HG03039 (cell line): ENCODE measurements around the gene TXNDC12.
A peak's percentile ranks its signal among the peaks of the same experiment; 100 is the strongest.
"Not testable (repeated sequence)": the region's sequence is repeated elsewhere in the genome, so short reads cannot be mapped to it uniquely, and the experiment has no call there.

ENCODE experiments used
- ATAC-seq: cut with Tn5 transposase; IDR thresholded peaks from one replicate; pipeline ENCODE4 v1.9.1; 2021; ENCODE audit warnings: mild to moderate bottlenecking, moderate library complexity; ENCODE audit not compliant: unreplicated experiment

Gene TXNDC12

DNA sequence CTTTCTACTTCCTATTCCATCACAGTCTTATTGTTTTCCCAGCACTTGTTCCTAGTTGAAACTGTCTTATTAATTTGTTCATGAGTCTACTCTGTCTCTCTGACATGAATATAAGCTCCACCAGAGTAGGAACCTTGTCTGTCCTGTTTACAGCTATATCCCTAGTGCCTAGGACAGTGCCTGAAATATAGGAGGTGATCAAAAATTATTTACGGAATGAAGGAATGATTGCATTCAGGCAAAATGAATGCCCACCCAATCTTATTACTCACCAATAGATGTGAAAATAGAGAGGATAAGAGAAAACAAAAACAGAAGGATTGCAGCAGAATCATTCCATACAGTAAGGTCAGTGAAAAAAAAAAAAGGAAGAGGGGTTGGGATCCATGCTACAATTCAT is 1.1 kb downstream of the TXNDC12 start:
- ATAC-seq = no peak

DNA sequence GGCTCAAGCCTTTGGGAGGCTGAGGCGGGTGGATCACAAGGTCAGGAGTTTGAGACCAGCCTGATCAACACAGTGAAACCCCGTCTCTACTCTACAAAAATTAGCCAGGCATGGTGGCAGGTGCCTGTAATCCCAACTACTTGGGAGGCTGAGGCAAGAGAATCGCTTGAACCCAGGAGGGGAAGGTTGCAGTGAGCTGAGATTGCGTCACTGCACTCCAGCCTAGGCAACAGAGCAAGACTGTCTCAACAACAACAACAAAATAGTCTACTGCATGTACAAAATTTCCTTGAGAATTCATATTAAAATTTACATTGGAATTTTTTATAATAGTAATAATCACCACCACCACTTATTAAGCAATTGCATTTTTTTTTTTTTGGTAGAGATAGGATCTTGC is 5.7 kb downstream of the TXNDC12 start:
- ATAC-seq = not testable (repeated sequence)

DNA sequence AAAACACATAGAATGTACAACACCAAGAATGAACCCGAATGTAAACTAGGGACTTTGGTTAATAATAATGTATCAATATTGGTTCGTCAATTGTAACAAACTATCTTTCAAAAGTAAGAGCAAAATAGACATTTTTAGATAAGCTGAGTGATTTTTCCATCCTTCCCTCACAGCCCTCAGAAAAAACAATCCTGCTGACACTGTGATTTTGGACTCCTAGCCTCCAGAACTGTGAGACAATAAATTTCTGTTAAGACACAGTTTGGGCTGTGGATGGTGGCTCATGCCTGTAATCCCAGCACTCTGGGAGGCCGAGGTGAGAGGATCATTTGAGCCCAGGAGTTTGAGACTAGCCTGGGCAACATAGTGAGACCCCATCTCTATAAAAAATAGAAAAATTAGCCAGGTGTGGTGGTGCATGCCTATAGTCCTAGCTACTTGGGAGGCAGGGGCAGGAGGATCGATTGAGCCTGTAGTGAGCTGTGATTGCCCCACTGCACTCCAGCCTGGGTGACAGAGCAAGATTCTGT is 9.3 kb downstream of the TXNDC12 start:
- ATAC-seq = not testable (repeated sequence)

DNA sequence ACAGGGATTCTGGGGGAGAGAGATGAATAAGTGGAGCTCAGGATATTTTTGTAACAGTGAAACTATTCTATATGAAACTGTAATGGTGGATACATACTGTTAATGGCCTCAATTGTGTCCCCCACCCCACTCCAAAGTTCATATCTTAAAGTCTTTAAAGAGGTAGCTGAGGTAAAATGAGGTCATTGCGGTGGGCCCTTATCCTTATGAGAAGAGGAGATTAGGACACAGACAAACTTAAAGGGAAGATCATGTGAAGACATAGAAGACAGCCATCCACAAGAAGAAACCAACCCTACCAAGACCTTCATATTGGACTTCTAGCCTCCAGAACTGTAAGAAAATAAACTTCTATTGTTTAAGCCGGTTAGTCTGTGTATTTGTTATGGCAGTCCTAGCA is 9.8 kb downstream of the TXNDC12 start:
- no peak for ATAC-seq

DNA sequence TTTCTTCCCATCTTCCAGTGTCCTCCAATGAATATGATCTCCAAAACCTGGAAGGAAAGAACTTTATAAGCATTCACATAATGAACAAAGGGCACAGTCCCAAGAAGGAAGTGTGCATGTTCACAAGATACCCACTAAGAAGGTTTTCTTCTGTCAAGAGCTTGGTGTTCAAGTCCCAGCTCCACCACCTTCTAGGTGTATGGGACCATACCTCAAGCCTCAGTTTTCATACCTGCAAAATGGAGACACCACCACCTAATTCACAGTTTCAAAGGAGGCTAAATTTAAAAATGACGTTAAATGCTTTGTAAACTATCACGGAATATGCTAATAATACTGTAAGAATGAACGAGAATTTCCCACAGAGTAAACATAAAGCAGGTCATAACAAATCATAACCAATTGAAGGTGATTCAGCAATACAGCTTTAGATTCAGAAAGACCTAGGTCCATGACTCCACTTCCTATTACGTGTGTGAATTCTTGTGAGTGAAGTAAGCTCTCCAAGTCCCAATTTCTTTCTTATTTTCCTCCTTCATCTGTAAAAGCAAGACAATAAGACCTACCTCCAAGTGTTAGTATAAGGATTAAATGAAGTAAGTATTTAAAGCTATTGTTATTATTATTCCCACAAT is 13.3 kb downstream of the TXNDC12 start:
- ATAC-seq = no peak

DNA sequence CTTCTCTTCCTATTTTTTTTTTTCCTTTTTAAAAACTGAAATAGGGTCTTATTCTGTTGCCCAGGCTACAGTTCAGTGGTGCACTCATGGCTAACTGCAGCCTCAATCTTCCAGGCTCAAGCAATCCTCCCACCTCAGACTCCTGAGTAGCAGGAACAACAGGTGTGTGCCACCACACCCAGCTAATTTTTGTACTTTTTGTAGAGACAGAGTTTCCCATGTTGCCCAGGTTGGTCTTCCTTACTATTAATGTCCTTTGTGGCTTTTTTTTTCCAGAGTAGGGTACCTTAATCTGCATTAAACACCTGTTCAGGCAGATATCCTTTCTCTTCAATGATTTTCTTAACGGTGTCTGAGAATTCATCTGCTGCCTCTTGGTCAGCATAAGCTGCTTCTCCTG is 17.1 kb downstream of the TXNDC12 start:
- no peak for ATAC-seq

DNA sequence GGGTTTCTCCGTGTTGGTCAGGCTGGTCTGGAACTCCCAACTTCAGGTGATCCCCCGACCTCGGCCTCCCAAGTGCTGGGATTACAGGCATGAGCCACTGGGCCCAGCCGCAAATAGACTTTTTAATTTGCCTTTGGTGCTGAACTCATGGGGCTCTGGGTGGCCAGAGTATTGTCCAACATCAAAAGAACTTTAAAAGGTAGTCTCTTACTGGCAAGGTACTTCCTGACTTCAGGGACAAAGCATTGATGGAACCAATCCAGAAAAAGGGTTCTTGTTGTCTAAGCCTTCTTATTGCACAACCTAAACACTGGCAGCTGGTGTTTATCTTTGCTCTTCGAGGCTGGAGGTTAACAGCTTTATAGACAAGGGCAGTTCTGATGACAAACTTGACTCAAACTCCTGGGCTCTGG is 17.6 kb downstream of the TXNDC12 start:
- ATAC-seq = no peak

DNA sequence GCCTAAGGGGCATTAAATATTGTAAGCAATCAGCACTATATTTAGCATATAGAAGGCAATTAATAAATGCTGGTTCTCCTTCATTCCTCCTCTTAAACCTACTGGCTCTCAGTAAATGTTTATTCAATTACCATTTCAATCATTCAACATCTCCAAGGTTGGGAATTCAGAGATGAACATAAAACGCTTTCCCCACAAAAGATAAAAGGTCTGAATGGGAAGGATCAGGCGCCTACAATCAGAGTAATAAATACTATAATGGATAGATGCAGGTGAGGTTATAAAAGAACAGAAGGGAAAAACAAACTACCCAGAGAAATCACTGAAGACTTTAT is 21.0 kb downstream of the TXNDC12 start:
- no peak for ATAC-seq

DNA sequence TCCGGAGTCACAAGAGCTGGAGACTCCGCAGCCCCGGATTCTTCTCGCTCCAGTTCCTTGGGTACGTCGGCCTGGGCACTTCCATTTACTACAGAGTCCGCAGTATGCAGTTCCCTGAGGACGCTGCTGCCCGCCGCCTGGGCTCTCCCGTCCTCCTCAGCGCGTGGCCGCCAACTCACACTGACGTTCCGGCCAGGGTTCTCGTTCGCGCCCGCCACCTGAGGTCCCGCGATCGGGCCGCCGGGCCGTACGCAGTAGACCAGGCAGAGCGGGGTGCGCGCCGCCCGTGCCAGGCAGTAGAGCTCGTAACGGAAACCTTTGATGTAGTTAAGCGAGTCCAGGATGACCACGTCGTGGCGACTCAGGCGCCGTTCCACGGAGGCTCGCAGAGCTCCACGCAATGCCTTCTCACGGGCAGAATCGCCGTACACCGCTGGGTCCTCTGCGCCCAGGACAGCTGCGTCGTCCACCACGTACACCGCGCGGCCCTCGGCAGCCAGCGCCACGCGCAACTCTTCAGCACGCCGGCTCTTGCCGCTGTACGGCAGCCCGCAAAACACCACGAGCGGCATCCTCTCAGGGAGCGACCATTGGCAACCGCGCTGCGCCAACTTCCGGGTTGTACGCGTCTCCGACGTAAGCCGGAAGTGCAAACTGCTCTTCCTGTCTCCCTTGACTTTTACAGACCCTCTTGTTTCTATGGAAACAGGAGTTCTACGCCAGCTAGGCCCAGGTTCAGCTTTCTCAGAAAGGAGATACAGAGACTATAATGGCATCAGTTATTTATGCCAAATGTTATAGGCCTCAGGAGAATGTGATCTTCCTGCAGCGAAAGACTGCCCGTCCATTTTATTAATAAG is 21.6 kb downstream of the TXNDC12 start, which contains the start of gene KTI12:
KTI12 (minus strand) TSS at position 621 of the 860 bp plus-strand sequence; CDS start at position 572, 49 bp downstream.
- ATAC-seq = peak; percentile 81

DNA sequence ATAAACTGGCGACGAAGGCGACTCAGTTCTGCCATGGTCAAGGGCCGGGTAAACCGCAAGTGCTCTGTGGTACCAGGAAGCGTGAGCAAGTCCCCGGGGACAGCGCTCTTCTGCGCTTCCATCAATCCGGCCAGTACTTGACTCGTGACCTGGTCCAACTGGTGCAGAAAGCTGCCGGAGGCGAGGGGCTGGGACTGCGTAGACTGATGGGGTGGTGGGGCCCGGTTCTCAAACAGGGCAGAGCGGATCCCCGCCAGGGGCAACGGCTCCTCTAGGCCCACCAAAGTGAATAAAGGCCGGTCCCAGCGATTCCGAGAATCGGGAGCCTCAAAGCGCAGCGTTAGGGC is 22.2 kb downstream of the TXNDC12 start:
- no peak for ATAC-seq

DNA sequence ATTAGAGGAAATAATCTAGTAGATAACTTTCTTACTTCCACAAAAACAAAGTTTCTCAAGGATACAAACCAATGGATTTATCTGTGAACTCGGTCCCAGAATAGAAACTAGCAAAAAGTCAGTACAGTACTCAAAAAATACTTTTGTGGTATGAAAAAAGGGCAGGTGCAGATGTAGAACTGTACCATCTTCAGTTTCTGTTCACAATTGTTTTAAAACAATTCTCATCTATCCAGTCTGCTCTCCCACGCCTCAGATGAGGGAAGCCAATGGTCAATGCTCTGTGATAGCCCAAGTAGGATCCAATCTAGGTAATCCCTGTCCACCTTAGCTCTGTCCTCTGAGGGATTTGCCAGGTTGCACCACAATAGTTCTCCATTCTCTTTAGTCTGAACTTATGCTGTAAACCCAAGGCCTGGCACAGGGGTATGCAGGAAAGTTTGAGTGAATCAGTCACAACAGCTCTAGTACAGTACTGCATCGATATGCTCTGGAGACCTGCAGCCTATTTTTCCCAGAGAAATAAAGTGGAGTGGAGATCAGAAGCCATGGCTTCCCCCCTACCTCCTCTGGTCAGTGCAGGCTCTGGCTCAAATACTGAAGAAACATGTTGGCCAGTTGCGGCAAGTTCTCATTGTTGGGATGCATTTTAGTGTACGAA is 22.7 kb downstream of the TXNDC12 start:
- ATAC-seq = no peak

DNA sequence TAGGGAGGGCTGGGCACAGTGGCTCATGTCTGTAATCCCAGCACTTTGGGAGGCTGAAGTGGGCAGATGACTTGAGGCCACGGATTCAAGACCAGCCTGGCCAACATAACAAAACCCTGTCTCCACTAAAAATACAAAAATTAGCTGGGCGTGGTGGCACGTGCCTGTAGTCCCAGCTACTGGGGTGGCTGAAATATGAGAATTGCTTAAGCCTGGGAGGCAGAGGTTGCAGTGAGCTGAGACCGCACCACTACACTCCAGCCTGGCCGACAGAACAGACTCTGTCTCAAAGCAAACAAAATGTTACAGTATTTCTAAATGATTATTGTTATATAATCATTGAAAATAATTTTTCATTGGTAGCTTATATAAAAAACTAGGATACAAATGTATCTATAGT is 26.2 kb downstream of the TXNDC12 start:
- ATAC-seq = not testable (repeated sequence)

DNA sequence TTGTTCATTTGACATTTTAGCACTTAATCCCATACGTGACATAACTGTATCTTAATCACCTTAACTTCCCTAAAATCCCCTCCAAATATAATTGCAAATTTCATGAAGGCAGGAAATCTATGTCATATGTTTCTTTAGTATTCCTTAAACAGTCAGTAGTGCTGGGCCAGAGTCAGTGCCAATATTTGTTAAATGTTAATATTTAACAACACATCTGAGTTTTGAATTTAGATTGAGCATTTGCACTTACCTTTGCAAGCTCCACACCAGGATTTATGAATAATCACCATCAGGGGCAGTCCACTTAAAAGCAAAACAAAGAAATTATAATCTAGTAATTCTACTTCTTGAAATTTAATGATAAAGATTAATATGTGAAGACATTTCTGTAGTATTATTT is 26.7 kb downstream of the TXNDC12 start:
- no peak for ATAC-seq

DNA sequence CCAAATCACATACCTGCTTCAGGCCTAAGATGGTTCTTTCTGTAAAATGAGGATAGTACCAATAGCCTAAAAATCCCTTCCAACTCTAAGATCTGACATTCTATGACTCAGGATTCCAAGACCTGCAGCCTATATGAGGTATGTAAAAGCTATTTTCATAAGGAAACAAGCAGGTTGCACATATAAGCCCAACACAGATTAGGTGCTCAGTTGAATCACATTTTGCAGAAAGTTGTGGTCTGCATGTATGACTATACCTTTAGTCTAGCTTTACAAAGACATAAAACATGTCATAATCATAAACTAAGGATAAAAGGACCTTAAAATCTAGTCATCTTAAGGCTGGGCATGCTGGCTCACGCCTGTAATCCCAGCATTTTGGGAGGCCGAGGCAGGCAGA is 28.7 kb downstream of the TXNDC12 start:
- no peak for ATAC-seq

DNA sequence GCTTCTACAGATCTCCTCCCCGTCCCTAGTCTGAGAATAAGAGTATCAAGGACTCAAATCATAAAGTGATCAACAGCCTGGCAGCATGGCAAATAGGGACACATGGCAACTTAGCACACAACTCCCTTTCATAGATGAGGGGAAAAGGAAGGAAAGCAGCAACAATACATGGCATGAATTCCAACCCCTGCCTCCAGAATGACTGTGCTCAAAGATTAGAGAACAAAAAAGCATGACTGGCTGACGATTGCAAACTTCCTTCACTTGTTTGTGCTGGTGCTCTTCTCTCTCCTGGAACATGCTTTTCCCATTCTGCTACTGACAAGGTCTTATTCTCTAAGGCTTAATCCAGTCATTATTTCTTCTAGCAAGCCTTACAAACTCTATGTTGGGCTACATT is 32.9 kb downstream of the TXNDC12 start:
- ATAC-seq = no peak

DNA sequence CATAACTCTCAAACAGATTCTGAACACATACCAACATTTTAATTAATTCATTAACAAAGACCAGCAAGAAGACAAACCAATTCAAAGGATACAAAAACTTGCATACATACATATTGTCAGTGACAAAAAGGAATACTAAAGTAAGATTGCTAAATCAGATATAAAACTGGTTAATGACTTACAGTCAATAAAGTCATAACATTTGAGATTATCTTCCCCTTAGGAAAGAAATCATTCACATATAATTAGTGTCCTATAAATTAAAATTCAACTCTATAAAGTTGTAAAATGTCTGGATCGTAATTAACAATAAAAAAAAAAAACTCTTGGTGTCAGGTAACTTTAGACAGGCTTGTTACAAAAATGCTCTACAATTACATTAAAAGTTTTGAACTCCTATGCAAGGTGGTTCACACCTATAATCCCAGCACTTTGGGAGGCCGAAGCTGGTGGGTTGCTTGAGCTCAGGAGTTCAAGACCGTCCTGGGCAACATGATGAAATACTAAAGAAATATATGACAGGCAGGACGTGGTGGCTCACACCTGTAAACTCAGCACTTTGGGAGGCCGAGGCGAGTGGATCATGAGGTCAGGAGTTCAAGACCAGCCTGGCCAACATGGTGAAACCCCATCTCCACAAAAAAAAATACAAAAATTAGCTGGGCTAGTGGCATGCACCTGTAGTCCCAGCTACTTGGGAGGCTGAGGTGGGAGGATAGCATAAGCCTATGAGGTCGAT is 46.8 kb downstream of the TXNDC12 start:
- ATAC-seq = no peak

DNA sequence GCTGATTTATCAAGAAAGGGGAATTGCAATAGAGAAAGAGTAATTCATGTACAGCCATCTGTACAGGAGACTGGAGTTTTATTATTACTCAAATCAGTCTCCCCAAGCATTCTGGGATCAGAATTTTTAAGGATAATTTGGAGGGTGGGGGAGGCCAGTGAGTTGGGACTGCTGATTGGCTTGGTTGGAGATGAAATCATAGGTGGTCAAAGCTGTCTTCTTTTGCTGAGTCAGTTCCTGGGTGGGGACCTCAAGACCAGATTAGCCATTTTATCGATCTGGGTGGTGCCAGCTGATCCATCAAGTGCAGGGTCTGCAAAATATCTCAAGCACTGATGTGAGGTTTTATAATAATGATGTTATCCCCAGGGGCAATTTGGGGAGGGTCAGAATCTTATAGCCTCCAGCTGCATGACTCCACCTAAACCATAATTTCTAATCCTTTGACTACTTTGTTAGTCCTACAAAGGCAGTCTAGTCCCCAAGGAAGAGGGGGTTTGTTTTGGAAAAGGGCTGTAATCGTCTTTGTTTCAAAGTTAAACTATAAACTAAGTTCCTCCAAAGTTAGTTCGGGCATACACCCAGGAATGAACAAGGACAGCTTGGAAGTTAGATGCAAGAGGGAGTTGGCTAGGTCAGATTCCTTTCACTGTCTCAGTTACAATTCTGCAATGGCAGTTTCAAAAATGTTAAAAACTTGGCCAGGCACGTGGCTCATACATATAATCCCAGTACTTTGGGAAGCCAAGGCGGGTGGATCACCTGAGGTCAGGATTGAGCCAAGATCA is 47.6 kb downstream of the TXNDC12 start:
- ATAC-seq = no peak

DNA sequence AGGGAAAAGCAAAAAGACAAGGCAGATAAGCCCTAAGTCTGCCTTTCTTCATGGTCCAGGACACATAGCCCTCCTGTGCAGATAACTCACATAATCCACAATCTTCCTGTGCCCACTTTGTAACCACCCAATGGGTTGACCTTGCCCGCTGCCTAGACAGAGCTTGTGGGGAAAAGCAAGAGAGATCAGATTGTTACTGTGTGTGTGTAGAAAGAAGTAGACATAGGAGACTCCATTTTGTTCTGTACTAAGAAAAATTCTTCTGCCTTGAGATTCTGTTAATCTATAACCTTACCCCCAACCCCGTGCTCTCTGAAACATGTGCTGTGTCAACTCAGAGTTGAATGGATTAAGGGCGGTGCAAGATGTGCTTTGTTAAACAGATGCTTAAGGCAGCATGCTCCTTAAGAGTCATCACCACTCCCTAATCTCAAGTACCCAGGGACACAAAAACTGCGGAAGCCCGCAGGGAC is 48.9 kb downstream of the TXNDC12 start:
- not testable (repeated sequence) for ATAC-seq

DNA sequence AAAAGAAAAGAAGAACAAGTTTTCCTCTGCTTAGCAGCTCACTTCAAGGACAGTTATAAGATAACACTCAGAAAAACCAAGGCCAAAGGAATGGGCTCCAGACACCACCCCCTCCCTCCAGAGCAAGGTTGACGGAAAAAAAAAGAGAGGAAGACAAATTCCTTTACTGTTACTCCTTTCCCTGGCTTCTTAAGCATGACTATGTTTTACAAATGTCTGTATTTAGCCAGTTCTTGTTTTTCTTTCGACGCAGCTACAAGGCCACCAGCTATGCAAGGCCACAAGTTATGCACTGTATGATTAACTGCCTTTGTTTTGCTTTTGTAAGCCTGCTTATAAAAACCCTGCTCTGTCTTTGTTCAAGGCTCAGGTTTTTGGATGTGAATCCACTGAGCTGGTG is 49.4 kb downstream of the TXNDC12 start:
- not testable (repeated sequence) for ATAC-seq

DNA sequence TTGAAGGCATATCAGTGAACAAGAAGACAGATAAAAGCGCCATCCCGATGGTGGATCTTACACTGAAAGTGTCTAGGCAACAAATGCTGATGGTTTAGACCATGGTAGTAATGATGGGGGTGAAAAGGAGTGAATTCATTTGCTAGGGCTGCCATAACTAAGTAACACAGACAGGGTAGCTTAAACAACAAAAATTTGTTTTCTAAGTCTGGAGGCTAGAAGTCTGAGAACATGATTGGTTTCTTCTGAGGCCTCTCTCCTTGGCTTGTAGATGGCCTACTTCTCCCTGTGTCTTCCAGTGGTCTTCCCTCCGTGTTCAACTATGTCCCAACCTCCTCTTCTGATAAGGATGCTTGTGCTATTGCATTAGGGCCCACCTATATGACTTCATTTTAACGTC is 51.1 kb downstream of the TXNDC12 start:
- no peak for ATAC-seq
